HG02981 (cell line): Measurements from ENCODE around the gene ROR2.
A peak's percentile ranks its signal among the peaks of the same experiment; 100 is the strongest.

ENCODE experiments used
- ATAC-seq: cut with Tn5 transposase; IDR thresholded peaks from one replicate; pipeline ENCODE4 v1.9.1; 2021; ENCODE audit warnings: mild to moderate bottlenecking, moderate library complexity; ENCODE audit not compliant: unreplicated experiment

ROR2 gene

GRCh38 chr9:91782708-91783214, 167.3 kb downstream of the ROR2 start:
- no peak for ATAC-seq

- ATAC-seq, result no peak
Measured at GRCh38 chr9:91781906-91782305, 168.1 kb downstream of the ROR2 start.

GRCh38 chr9:91781116-91781515, 168.9 kb downstream of the ROR2 start:
- ATAC-seq, result no peak

- ATAC-seq, result no peak
Measured at GRCh38 chr9:91778031-91778430, 172.0 kb downstream of the ROR2 start.

GRCh38 chr9:91777292-91777830, 172.7 kb downstream of the ROR2 start:
- no peak for ATAC-seq

- ATAC-seq, result no peak
Measured at GRCh38 chr9:91776409-91777291, 173.4 kb downstream of the ROR2 start.

GRCh38 chr9:91775708-91776028, 174.4 kb downstream of the ROR2 start:
- no peak for ATAC-seq

GRCh38 chr9:91775011-91775707, 174.9 kb downstream of the ROR2 start:
- no peak for ATAC-seq

GRCh38 chr9:91773156-91773555, 176.9 kb downstream of the ROR2 start:
- no peak for ATAC-seq

- ATAC-seq, result no peak
Measured at GRCh38 chr9:91771864-91772263, 178.2 kb downstream of the ROR2 start.

- no peak for ATAC-seq
Measured at GRCh38 chr9:91771027-91771426, 179.0 kb downstream of the ROR2 start.

GRCh38 chr9:91770229-91770628, 179.8 kb downstream of the ROR2 start:
- ATAC-seq, result no peak

- ATAC-seq, result no peak
Measured at GRCh38 chr9:91768977-91769916, 180.8 kb downstream of the ROR2 start.

- no peak for ATAC-seq
Measured at GRCh38 chr9:91768507-91768906, 181.5 kb downstream of the ROR2 start.

GRCh38 chr9:91766315-91767069, 183.5 kb downstream of the ROR2 start:
- ATAC-seq, result no peak

GRCh38 chr9:91765296-91765695, 184.7 kb downstream of the ROR2 start:
- ATAC-seq, result no peak

GRCh38 chr9:91764661-91765060, 185.4 kb downstream of the ROR2 start:
- ATAC-seq, result no peak

- ATAC-seq, result no peak
Measured at GRCh38 chr9:91761362-91761761, 188.7 kb downstream of the ROR2 start.

- no peak for ATAC-seq
Measured at GRCh38 chr9:91760906-91761305, 189.1 kb downstream of the ROR2 start.

- ATAC-seq, result peak; percentile 78
Measured at GRCh38 chr9:91758491-91758981, 191.5 kb downstream of the ROR2 start.
